Upper lobe of left lung (tissue), 4 donors: ENCODE results near the gene F13A1.

Experiments
- POLR2A ChIP-seq, 4 donors: fragments of 450-650 bp; IDR thresholded peaks; one replicate each; pipeline ENCODE4 v1.5.1; 2016 to 2017; ENCODE audit warnings: antibody characterized with exemption in 4 of 4, mild to moderate bottlenecking in 2 of 4
- POLR2AphosphoS5 ChIP-seq, 2 donors: sonication (generic); formaldehyde crosslinking; IDR thresholded peaks; one replicate each; pipeline ENCODE4 v1.5.1; 2017; ENCODE audit warnings: antibody characterized with exemption in 2 of 2
- TF ChIP-seq, protein P1 (sequence below), 6 experiments: fragments of 450-650 bp in 4 of 6; fragments of 200-600 bp in 2 of 6; sonication (generic) in 2 of 6; IDR thresholded peaks; one replicate each; pipeline ENCODE4 v1.5.1; 2016 to 2019; ENCODE audit warnings: antibody characterized with exemption in 6 of 6

DNA sequence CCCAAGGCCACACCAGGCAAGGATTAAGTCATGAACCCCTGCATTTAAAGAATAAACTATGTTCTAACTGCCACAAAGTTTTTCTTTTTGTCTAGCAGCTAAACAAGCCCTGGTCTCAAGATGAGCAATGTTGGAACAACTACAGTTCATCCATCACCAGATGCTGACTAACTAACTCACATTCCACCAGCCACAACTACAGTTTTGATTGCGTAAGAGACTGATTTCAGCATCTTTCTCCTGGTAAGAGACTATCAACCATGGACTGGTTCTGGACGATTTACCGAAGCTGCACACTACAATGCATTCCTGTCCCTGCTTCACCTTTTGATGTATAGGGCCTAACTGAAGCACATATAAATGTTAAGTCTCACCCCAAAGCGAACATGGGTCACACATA is 43.0 kb downstream of the F13A1 start:
- no peak for TF ChIP-seq POLR2AphosphoS5 (IDR thresholded peaks at IDR 0.05)
- no peak for TF ChIP-seq POLR2A (IDR thresholded peaks at IDR 0.05)
- TF ChIP-seq, protein P1, sequence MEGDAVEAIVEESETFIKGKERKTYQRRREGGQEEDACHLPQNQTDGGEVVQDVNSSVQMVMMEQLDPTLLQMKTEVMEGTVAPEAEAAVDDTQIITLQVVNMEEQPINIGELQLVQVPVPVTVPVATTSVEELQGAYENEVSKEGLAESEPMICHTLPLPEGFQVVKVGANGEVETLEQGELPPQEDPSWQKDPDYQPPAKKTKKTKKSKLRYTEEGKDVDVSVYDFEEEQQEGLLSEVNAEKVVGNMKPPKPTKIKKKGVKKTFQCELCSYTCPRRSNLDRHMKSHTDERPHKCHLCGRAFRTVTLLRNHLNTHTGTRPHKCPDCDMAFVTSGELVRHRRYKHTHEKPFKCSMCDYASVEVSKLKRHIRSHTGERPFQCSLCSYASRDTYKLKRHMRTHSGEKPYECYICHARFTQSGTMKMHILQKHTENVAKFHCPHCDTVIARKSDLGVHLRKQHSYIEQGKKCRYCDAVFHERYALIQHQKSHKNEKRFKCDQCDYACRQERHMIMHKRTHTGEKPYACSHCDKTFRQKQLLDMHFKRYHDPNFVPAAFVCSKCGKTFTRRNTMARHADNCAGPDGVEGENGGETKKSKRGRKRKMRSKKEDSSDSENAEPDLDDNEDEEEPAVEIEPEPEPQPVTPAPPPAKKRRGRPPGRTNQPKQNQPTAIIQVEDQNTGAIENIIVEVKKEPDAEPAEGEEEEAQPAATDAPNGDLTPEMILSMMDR (IDR thresholded peaks at IDR 0.05): no peak
